B cell (primary cell): Measurements from ENCODE around the gene DOCK4. TPM values are rescaled to one million over a fixed set of nuclear protein-coding genes. Genes with fewer than 3 reads are reported as not detected.

Experiments used
- ATAC-seq: fragments of 200-7000 bp; cut with Tn5 transposase; one replicate; pipeline ENCODE4 v1.10.0; 2021; ENCODE audit warnings: low read depth, mild to moderate bottlenecking, moderate number of reproducible peaks, moderate library complexity
- CTCF ChIA-PET: fragments of 350-600 bp; sonication (Branson Sonifier 250); formaldehyde crosslinking; loops from one replicate; lab custom pipeline; 2021; ENCODE audit warnings: antibody characterized with exemption, inconsistent platforms; lab: Charles Lee
- POLR2A ChIA-PET: fragments of 350-600 bp; sonication (Branson Sonifier 250); formaldehyde crosslinking; loops from one replicate; lab custom pipeline; 2021; ENCODE audit warnings: antibody characterized with exemption; lab: Charles Lee
- DNase-seq: peaks from one replicate; pipeline ENCODE4 v3.0.0; 2013
- H2AFZ ChIP-seq: 2 replicates; pipeline ENCODE4 v1.6.1; 2012; ENCODE audit warnings: mild to moderate bottlenecking, low read depth, low read length; ENCODE audit not compliant: insufficient read depth, poor library complexity, severe bottlenecking
- H3K27ac ChIP-seq, 2 donors: 1 replicate in 1 of 2; 2 replicates in 1 of 2; pipeline ENCODE4 v1.5.1; 2012 to 2013; ENCODE audit warnings: low read length in 2 of 2, mild to moderate bottlenecking in 2 of 2, moderate library complexity in 1 of 2
- H3K27me3 ChIP-seq, 4 experiments: fragments of 200-600 bp in 1 of 4; sonication (generic) in 1 of 4; replicated peaks in 1 of 4; 1 replicate in 2 of 4; 2 replicates in 2 of 4; pipeline versions ENCODE4 v1.6.1 to v1.7.0; 2013 to 2016; ENCODE audit warnings: low read length in 3 of 4, mild to moderate bottlenecking in 2 of 4, mixed read lengths in 1 of 4, moderate library complexity in 1 of 4; ENCODE audit not compliant: insufficient read depth in 4 of 4, control insufficient read depth in 3 of 4; ENCODE audit errors: control extremely low read depth in 1 of 4
- H3K36me3 ChIP-seq, 2 experiments: replicated peaks in 1 of 2; 1 replicate in 1 of 2; 2 replicates in 1 of 2; pipeline versions ENCODE4 v1.6.1 to v1.7.1; 2013; ENCODE audit warnings: low read length in 1 of 2; ENCODE audit not compliant: insufficient read depth in 2 of 2, control insufficient read depth in 1 of 2; ENCODE audit errors: control extremely low read depth in 1 of 2, extremely low read depth in 1 of 2
- H3K4me1 ChIP-seq, 2 donors: fragments of 200-600 bp in 1 of 2; sonication (generic) in 1 of 2; 1 replicate in 1 of 2; 2 replicates in 1 of 2; pipeline versions ENCODE4 v1.5.1 to v1.6.1; 2013 to 2017; ENCODE audit warnings: low read length in 2 of 2; ENCODE audit not compliant: control insufficient read depth in 2 of 2, insufficient read depth in 2 of 2
- H3K4me2 ChIP-seq: replicated peaks from 2 replicates; pipeline ENCODE3; 2012; ENCODE audit warnings: mild to moderate bottlenecking, low read depth, low read length; ENCODE audit not compliant: poor library complexity, severe bottlenecking
- H3K4me3 ChIP-seq, 5 experiments: fragments of 200-600 bp in 1 of 5; sonication (generic) in 1 of 5; 1 replicate in 3 of 5; 2 replicates in 2 of 5; pipeline versions ENCODE4 v1.5.1 to v1.7.0; 2011 to 2016; ENCODE audit warnings: low read length in 4 of 5, mild to moderate bottlenecking in 4 of 5, low read depth in 2 of 5, control low read depth in 1 of 5, moderate library complexity in 1 of 5; ENCODE audit not compliant: insufficient read depth in 1 of 5; ENCODE audit errors: control extremely low read depth in 1 of 5, extremely low read depth in 1 of 5
- H3K79me2 ChIP-seq: fragments of 200-600 bp; sonication (generic); one replicate; pipeline ENCODE4 v1.6.0; 2016; ENCODE audit warnings: low read length; ENCODE audit not compliant: control insufficient read depth, insufficient read depth
- H3K9ac ChIP-seq: fragments of 200-600 bp; sonication (generic); 2 replicates; pipeline ENCODE4 v1.6.1; 2017; ENCODE audit warnings: mild to moderate bottlenecking, low read length, moderate library complexity
- H3K9me3 ChIP-seq, 3 donors: one replicate each; pipeline versions ENCODE4 v1.6.1 to v1.7.1; 2013; ENCODE audit warnings: low read length in 2 of 3; ENCODE audit not compliant: control insufficient read depth in 2 of 3, insufficient read depth in 1 of 3; ENCODE audit errors: control extremely low read depth in 1 of 3
- H4K20me1 ChIP-seq: 2 replicates; pipeline ENCODE4 v1.6.0; 2012; ENCODE audit warnings: mild to moderate bottlenecking, low read length; ENCODE audit not compliant: insufficient read depth, control insufficient read depth, poor library complexity, severe bottlenecking
- H3K27ac Mint-ChIP-seq: one replicate; pipeline ENCODE4 v1.8.0; 2021; ENCODE audit warnings: mixed read lengths
- H3K27me3 Mint-ChIP-seq: one replicate; pipeline ENCODE4 v1.8.0; 2021; ENCODE audit warnings: mixed read lengths
- H3K4me1 Mint-ChIP-seq: one replicate; pipeline ENCODE4 v1.8.0; 2021; ENCODE audit warnings: mixed read lengths
- H3K4me3 Mint-ChIP-seq: one replicate; pipeline ENCODE4 v1.8.0; 2021; ENCODE audit warnings: mixed read lengths
- H3K9me3 Mint-ChIP-seq: one replicate; pipeline ENCODE4 v1.8.0; 2022; ENCODE audit warnings: mixed read lengths; ENCODE audit not compliant: insufficient read depth
- CTCF ChIP-seq: fragments of 200-600 bp; IDR thresholded peaks from one replicate; pipeline ENCODE4 v1.8.0; 2022; ENCODE audit warnings: antibody characterized with exemption, mild to moderate bottlenecking
- EZH2 ChIP-seq: IDR thresholded peaks from 2 replicates; pipeline ENCODE4 v1.6.1; 2012; ENCODE audit warnings: borderline replicate concordance, low read depth, mild to moderate bottlenecking, moderate library complexity, low read length; ENCODE audit not compliant: insufficient read depth, poor library complexity, severe bottlenecking
- WGBS: methylation state at CpG from one replicate; pipeline ENCODE4 v1.1.5; 2013; ENCODE audit warnings: missing lambda C conversion rate; ENCODE audit not compliant: insufficient coverage; 5-methylcytosine and 5-hydroxymethylcytosine counted together
- intact Hi-C: fragments of 100-400 bp; cut with micrococcal nuclease; formaldehyde crosslinking; loops from one replicate; pipeline ENCODE4 v1.10.0; 2022
- polyA plus RNA-seq: library from polyadenylated mRNA; depleted of rRNA; stranded (reverse); fragments of >200 nt; gene quantifications from 2 replicates; pipeline ENCODE4 v1.2.3, GENCODE V29; 2012
- total RNA-seq, 2 donors: library from RNA; stranded (reverse); fragments of 120-200 nt in 1 of 2; gene quantifications; 1 replicate in 1 of 2; 2 replicates in 1 of 2; pipeline versions ENCODE4 v1.2.3 to v1.2.4, GENCODE V29; 2013 to 2022

DOCK4 gene
- total and polyA plus RNA-seq, 2 donors (not counting 1 experiment from before 2014, with no cell fraction given) = 0.03 to 4.1 TPM

GRCh38 chr7:111787741-111788140 is 418.5 kb downstream of the DOCK4 start:
- Histone ChIP-seq H3K27ac (no peak overlapping the region), H2AFZ (no peak overlapping the region), H3K4me1 (no peaks in the 10 kb centered on the region), H3K9me3 (peaks cover 0 to 11% (median 0%) of the 10 kb centered on the region in 3 donors), H3K79me2 (no peaks in the 10 kb centered on the region), H4K20me1 (no peaks in the 10 kb centered on the region), H3K27me3 (no peaks in the 10 kb centered on the region), H3K36me3 (no peaks in the 10 kb centered on the region), H3K4me2 (no peak overlapping the region), H3K4me3 (no peak overlapping the region), H3K9ac (no peak overlapping the region)
- ChIA-PET CTCF (no interaction called here), POLR2A (no interaction called here)
- Mint-ChIP-seq H3K27ac (no peak overlapping the region), H3K9me3 (peaks cover 6% of the 10 kb centered on the region), H3K4me1 (no peaks in the 10 kb centered on the region), H3K27me3 (peaks cover 7% of the 10 kb centered on the region), H3K4me3 (no peak overlapping the region)
- TF ChIP-seq CTCF = no peak
- no peak for TF ChIP-seq EZH2
- intact Hi-C loops = no loop called here
- DNase-seq (no peak), ATAC-seq (no peak)
- WGBS = no CpG with 5 or more reads among the region's 2 CpGs

- H3K27ac Mint-ChIP-seq = no peak overlapping the region
- Histone ChIP-seq H3K9me3 (peaks cover 0 to 6% (median 0%) of the 10 kb centered on the region in 3 donors), H2AFZ (no peak overlapping the region), H3K9ac (no peak overlapping the region), H4K20me1 (no peaks in the 10 kb centered on the region), H3K27ac (no peak overlapping the region), H3K4me3 (no peak overlapping the region), H3K4me1 (no peaks in the 10 kb centered on the region), H3K36me3 (no peaks in the 10 kb centered on the region), H3K4me2 (no peak overlapping the region), H3K79me2 (no peaks in the 10 kb centered on the region), H3K27me3 (no peaks in the 10 kb centered on the region)
- peaks cover 7% of the 10 kb centered on the region for H3K27me3 Mint-ChIP-seq
- intact Hi-C loops = no loop called here
- no peak for TF ChIP-seq CTCF
- no peak for TF ChIP-seq EZH2
- no peaks in the 10 kb centered on the region for H3K4me1 Mint-ChIP-seq
- no peak for DNase-seq
- ATAC-seq = no peak
- ChIA-PET CTCF (no interaction called here), POLR2A (no interaction called here)
- no peak overlapping the region for H3K4me3 Mint-ChIP-seq
- H3K9me3 Mint-ChIP-seq = peaks cover 4% of the 10 kb centered on the region
Observed at GRCh38 chr7:111787099-111787498, 419.1 kb downstream of the DOCK4 start.
